SH-SY5Y (cell line): ENCODE results near the gene TYSND1.

Experiments used
- GATA2 ChIP-seq: IDR thresholded peaks from 2 replicates; pipeline ENCODE4 v1.6.1; 2011; ENCODE audit warnings: mild to moderate bottlenecking, low read depth, low read length
- GATA3 ChIP-seq: IDR thresholded peaks from 2 replicates; pipeline ENCODE4 v1.6.1; 2011; ENCODE audit warnings: low read depth, mild to moderate bottlenecking, low read length, moderate library complexity

TYSND1 gene

GRCh38 chr10:70145666-70146488, 623 bp downstream of the TYSND1 start:
- no peak for TF ChIP-seq GATA2
- TF ChIP-seq GATA3 = no peak

- TF ChIP-seq GATA3 = no peak
- no peak for TF ChIP-seq GATA2
Measured at GRCh38 chr10:70145166-70145665, 1.3 kb downstream of the TYSND1 start.

- TF ChIP-seq GATA2 (no peak), GATA3 (no peak)
Measured at GRCh38 chr10:70144372-70145110, 2.0 kb downstream of the TYSND1 start.

GRCh38 chr10:70142555-70142954, 3.9 kb downstream of the TYSND1 start:
- no peak for TF ChIP-seq GATA3
- TF ChIP-seq GATA2 = no peak

- TF ChIP-seq GATA3 (no peak), GATA2 (no peak)
Measured at GRCh38 chr10:70140297-70140696, 6.2 kb downstream of the TYSND1 start.

GRCh38 chr10:70139997-70140250, 6.6 kb downstream of the TYSND1 start:
- no peak for TF ChIP-seq GATA3
- no peak for TF ChIP-seq GATA2

- TF ChIP-seq GATA2 = no peak
- no peak for TF ChIP-seq GATA3
Measured at GRCh38 chr10:70139151-70139996, 7.1 kb downstream of the TYSND1 start.

GRCh38 chr10:70137927-70138883, 8.3 kb downstream of the TYSND1 start:
- no peak for TF ChIP-seq GATA3
- TF ChIP-seq GATA2 = no peak

- TF ChIP-seq GATA2 (no peak), GATA3 (no peak)
Measured at GRCh38 chr10:70137135-70137534, 9.4 kb downstream of the TYSND1 start.

- TF ChIP-seq GATA3 (no peak), GATA2 (no peak)
Measured at GRCh38 chr10:70135684-70136083, 10.8 kb downstream of the TYSND1 start.

- TF ChIP-seq GATA2 (no peak), GATA3 (no peak)
Measured at GRCh38 chr10:70135046-70135445, 11.5 kb downstream of the TYSND1 start.

- TF ChIP-seq GATA3 = no peak
- TF ChIP-seq GATA2 = no peak
Measured at GRCh38 chr10:70132098-70133029, 14.1 kb downstream of the TYSND1 start, which contains the start of gene AIFM2. Gene AIFM2 (minus strand): TSS chr10:70132825. CDS start chr10:70124084, 8,741 bp downstream.

GRCh38 chr10:70131560-70131937, 15.0 kb downstream of the TYSND1 start:
- TF ChIP-seq GATA2 = no peak
- no peak for TF ChIP-seq GATA3
